WTC11 (cell line): ENCODE results near the gene CHTF18. TPM values are rescaled to one million over a fixed set of nuclear protein-coding genes. Genes with fewer than 3 reads are reported as not detected.
"Not testable (repeated sequence)": the region's sequence is repeated elsewhere in the genome, so short reads cannot be mapped to it uniquely, and the experiment has no call there.

Experiments used
- ATAC-seq: fragments of 200-7000 bp; cut with Tn5 transposase; 2 replicates; pipeline ENCODE4 v1.10.0; 2021; ENCODE audit warnings: mild to moderate bottlenecking, moderate library complexity
- CTCF ChIA-PET: fragments of 300-600 bp; sonication (Branson Sonifier 250); formaldehyde crosslinking; loops from one replicate; lab custom pipeline; 2021; ENCODE audit warnings: antibody characterized with exemption; lab: Charles Lee
- POLR2A ChIA-PET: fragments of 350-600 bp; sonication (Branson Sonifier 250); formaldehyde crosslinking; loops from one replicate; lab custom pipeline; 2021; ENCODE audit warnings: antibody characterized with exemption; lab: Charles Lee
- DNase-seq: peaks from one replicate; pipeline ENCODE4 v3.0.0; 2021; ENCODE audit warnings: low spot score
- H3K27ac Mint-ChIP-seq: 2 replicates; pipeline ENCODE4 v1.8.0; 2021; ENCODE audit warnings: mixed read lengths
- H3K27me3 Mint-ChIP-seq: 2 replicates; pipeline ENCODE4 v1.8.0; 2021; ENCODE audit warnings: low read depth, mild to moderate bottlenecking, moderate library complexity, mixed read lengths
- H3K36me3 Mint-ChIP-seq: 2 replicates; pipeline ENCODE4 v1.8.0; 2021; ENCODE audit warnings: mixed read lengths
- H3K4me1 Mint-ChIP-seq: 2 replicates; pipeline ENCODE4 v1.8.0; 2022; ENCODE audit warnings: mixed read lengths
- H3K4me3 Mint-ChIP-seq: 2 replicates; pipeline ENCODE4 v1.8.0; 2021; ENCODE audit warnings: mild to moderate bottlenecking, moderate library complexity, mixed read lengths
- H3K9me3 Mint-ChIP-seq: 2 replicates; pipeline ENCODE4 v1.8.0; 2021; ENCODE audit warnings: mixed read lengths
- CTCF ChIP-seq: fragments of 200-600 bp; IDR thresholded peaks from 2 replicates; pipeline ENCODE4 v1.8.0; 2022; ENCODE audit warnings: antibody characterized with exemption
- GRHL2 ChIP-seq: fragments of 250-450 bp; sonication (Bioruptor Pico); IDR thresholded peaks from 2 replicates; pipeline ENCODE4 v1.8.0; 2022; ENCODE audit warnings: mild to moderate bottlenecking, moderate library complexity; ENCODE audit not compliant: insufficient replicate concordance, severe bottlenecking
- JAZF1 ChIP-seq: fragments of 250-450 bp; sonication (Bioruptor Pico); IDR thresholded peaks from 2 replicates; pipeline ENCODE4 v1.9.0; 2021; ENCODE audit warnings: moderate library complexity, mild to moderate bottlenecking, inconsistent platforms
- NR2C2 ChIP-seq: sonication (generic); formaldehyde crosslinking; IDR thresholded peaks from 2 replicates; pipeline ENCODE4 v1.8.0; 2022; ENCODE audit warnings: mild to moderate bottlenecking, missing genetic modification reagents
- PREB ChIP-seq: sonication (generic); formaldehyde crosslinking; IDR thresholded peaks from 2 replicates; pipeline ENCODE4 v1.8.1; 2022; ENCODE audit warnings: mild to moderate bottlenecking, missing genetic modification reagents, moderate library complexity, borderline replicate concordance
- TCF7 ChIP-seq: sonication (generic); formaldehyde crosslinking; IDR thresholded peaks from 2 replicates; pipeline ENCODE4 v1.8.0; 2022; ENCODE audit warnings: mild to moderate bottlenecking, low read depth, missing genetic modification reagents, moderate library complexity
- ZNF121 ChIP-seq: sonication (generic); formaldehyde crosslinking; IDR thresholded peaks from 2 replicates; pipeline ENCODE4 v1.8.0; 2023; ENCODE audit warnings: missing genetic modification reagents
- ZNF232 ChIP-seq: sonication (generic); formaldehyde crosslinking; IDR thresholded peaks from 2 replicates; pipeline ENCODE4 v1.8.0; 2022; ENCODE audit warnings: mild to moderate bottlenecking, missing genetic modification reagents
- ZNF263 ChIP-seq: sonication (generic); formaldehyde crosslinking; IDR thresholded peaks from 2 replicates; pipeline ENCODE4 v1.8.1; 2022; ENCODE audit warnings: low read depth, mild to moderate bottlenecking, moderate library complexity, missing genetic modification reagents
- ZNF317 ChIP-seq: sonication (generic); formaldehyde crosslinking; IDR thresholded peaks from 2 replicates; pipeline ENCODE4 v1.8.1; 2023; ENCODE audit warnings: low read depth, mild to moderate bottlenecking, moderate library complexity, missing genetic modification reagents, borderline replicate concordance
- ZNF532 ChIP-seq: fragments of 250-450 bp; sonication (Bioruptor Pico); IDR thresholded peaks from 2 replicates; pipeline ENCODE4 v1.9.0; 2021; ENCODE audit warnings: mild to moderate bottlenecking, borderline replicate concordance
- total RNA-seq: library from RNA; stranded (reverse); gene quantifications from 3 replicates; pipeline ENCODE4 v1.2.3, GENCODE V29; 2021

The CHTF18 gene
- total RNA-seq, 1 experiment from 2014 or later = 183 TPM

GRCh38 chr16:741986-742629, 46.3 kb upstream of the CHTF18 start:
- ChIA-PET CTCF (interaction anchor here (1.7 to 3.8 kb wide), 9 partner anchors 19 to 63 kb away, joined by 6 to 28 read pairs (median 15); partner anchors contain the start of genes ANTKMT, CHTF18, METRN and MSLN), POLR2A (interaction anchor here (1.8 kb wide), 1 partner anchor 21 kb away, joined by 10 read pairs; the partner anchor contains the start of gene ANTKMT)
- Mint-ChIP-seq H3K36me3 (peaks cover 5% of the 10 kb centered on the region; the same call in 1 of the 2 replicates), H3K4me1 (peaks cover 16% of the 10 kb centered on the region), H3K9me3 (no peaks in the 10 kb centered on the region), H3K27ac (no peak overlapping the region), H3K27me3 (no peaks in the 10 kb centered on the region), H3K4me3 (peak overlapping the region; percentile 79)
- ATAC-seq = no peak
- TF ChIP-seq GRHL2 (CRISPR knock-in tag) (no peak), NR2C2 (CRISPR knock-in tag) (no peak), ZNF532 (CRISPR knock-in tag) (no peak), ZNF121 (CRISPR knock-in tag) (no peak), JAZF1 (CRISPR knock-in tag) (no peak), PREB (CRISPR knock-in tag) (no peak), TCF7 (CRISPR knock-in tag) (no peak), ZNF317 (CRISPR knock-in tag) (no peak)
- no peak for DNase-seq

- H3K27ac Mint-ChIP-seq, H3K4me1 Mint-ChIP-seq, ATAC-seq, H3K36me3 Mint-ChIP-seq, H3K4me3 Mint-ChIP-seq, H3K27me3 Mint-ChIP-seq, DNase-seq, H3K9me3 Mint-ChIP-seq: not testable (repeated sequence)
- ChIA-PET CTCF (interaction anchor here (0.5 to 3.8 kb wide), 11 partner anchors 9 to 1560 kb away, joined by 3 to 27 read pairs (median 6); partner anchors contain the start of genes ANTKMT, CHTF18, METRN and RPUSD1), POLR2A (interaction anchor here (0.9 kb wide), 1 partner anchor 23 kb away, joined by 3 read pairs; no protein-coding TSS in a partner anchor)
Measured at GRCh38 chr16:742894-743293, 45.5 kb upstream of the CHTF18 start.

- Mint-ChIP-seq H3K4me1 (peaks cover 7% of the 10 kb centered on the region), H3K9me3 (no peaks in the 10 kb centered on the region), H3K27ac (no peak overlapping the region), H3K4me3 (no peak overlapping the region), H3K36me3 (no peaks in the 10 kb centered on the region), H3K27me3 (no peaks in the 10 kb centered on the region)
- ChIA-PET POLR2A (interaction anchor here (0.9 kb wide), 1 partner anchor 24 kb away, joined by 3 read pairs; no protein-coding TSS in a partner anchor), CTCF (interaction anchor here (0.8 to 3.8 kb wide), 16 partner anchors 8 to 54 kb away, joined by 3 to 27 read pairs (median 4); partner anchors contain the start of genes ANTKMT, CCDC78, CHTF18 and HAGHL)
- ATAC-seq = peak; percentile 19
- peak; percentile 53; the same call in 1 of the 2 replicates for TF ChIP-seq ZNF263 (CRISPR knock-in tag)
- peak; percentile 43; the same call in 1 of the 2 replicates for TF ChIP-seq CTCF
- TF ChIP-seq ZNF232 (CRISPR knock-in tag) = no peak
- DNase-seq = peak; percentile 65
Measured at GRCh38 chr16:743794-744500, 44.5 kb upstream of the CHTF18 start.
